ENCODE data around the gene ZNF408.

GRCh38 chr11:46661836-46662235 is 39.0 kb upstream of the ZNF408 start:
- no peak for TF ChIP-seq CTCF (IDR thresholded peaks at IDR 0.05)
- no peak for TF ChIP-seq POLR2A (IDR thresholded peaks at IDR 0.05)
- no peak for TF ChIP-seq POLR2AphosphoS5 (IDR thresholded peaks at IDR 0.05)

Measured in prostate gland (tissue), 2 donors.